WI38 (cell line): ENCODE data around the gene BBOF1.
"Not testable (repeated sequence)": the region's sequence is repeated elsewhere in the genome, so short reads cannot be mapped to it uniquely, and the experiment has no call there.

Experiments used
- H3K4me3 ChIP-seq: 2 replicates; pipeline ENCODE4 v1.5.1; 2011; ENCODE audit warnings: low read depth, mild to moderate bottlenecking, control low read depth, low read length
- CTCF ChIP-seq: IDR thresholded peaks from 2 replicates; pipeline ENCODE4 v1.5.1; 2012; ENCODE audit warnings: low read depth, mild to moderate bottlenecking, control low read depth, low read length

BBOF1 gene

GRCh38 chr14:74105381-74105780, 86.2 kb downstream of the BBOF1 start:
- H3K4me3 ChIP-seq, result no peak overlapping the region
- TF ChIP-seq CTCF, result no peak

- no peak for TF ChIP-seq CTCF
- H3K4me3 ChIP-seq, result no peak overlapping the region
Measured at GRCh38 chr14:74109369-74109768, 90.2 kb downstream of the BBOF1 start.

GRCh38 chr14:74111395-74112216, 92.5 kb downstream of the BBOF1 start:
- TF ChIP-seq CTCF, result peak; percentile 28; the same call in 1 of the 2 replicates
- not testable (repeated sequence) for H3K4me3 ChIP-seq
